Hematopoietic multipotent progenitor cell treated with erythropoietin and hydrocortisone succinate and interleukin-3 and kit ligand, for 17 days (in vitro differentiated cells): ENCODE measurements around the gene TUBGCP3.

ENCODE experiments used
- DNase-seq: peaks from one replicate; pipeline ENCODE4 v3.0.0-alpha.2; 2015; ENCODE audit warnings: low spot score

The TUBGCP3 gene

DNA sequence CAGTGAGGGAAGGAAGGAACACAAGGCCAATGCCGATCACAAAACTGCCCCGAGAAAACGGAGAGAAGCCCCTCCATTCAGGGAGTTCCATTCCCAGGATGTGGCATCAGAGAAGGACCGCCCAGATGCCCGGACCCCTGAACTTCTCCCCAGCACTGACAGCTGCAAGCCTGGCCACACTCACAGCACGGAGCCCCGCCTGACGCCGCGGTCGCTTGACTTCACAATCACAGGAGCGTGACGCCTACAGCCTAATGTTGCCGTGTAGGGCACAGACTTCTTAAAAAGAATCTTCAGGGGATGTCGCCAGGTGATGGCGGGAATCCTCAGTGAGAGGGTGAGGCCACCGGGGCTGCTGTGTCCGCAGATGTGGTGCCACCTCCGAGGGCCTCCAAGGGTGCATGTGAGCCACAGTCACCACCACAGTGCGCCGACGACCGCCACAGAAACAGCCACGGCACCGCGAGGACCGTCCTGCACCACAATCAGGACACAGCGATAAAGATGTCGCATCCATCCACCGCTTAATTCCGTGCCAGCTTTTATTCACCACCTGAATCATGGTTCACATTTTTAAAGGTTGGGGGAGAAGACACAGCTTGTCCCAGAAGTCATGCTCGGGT lies 134.6 kb downstream of the TUBGCP3 start:
- no peak for DNase-seq

DNA sequence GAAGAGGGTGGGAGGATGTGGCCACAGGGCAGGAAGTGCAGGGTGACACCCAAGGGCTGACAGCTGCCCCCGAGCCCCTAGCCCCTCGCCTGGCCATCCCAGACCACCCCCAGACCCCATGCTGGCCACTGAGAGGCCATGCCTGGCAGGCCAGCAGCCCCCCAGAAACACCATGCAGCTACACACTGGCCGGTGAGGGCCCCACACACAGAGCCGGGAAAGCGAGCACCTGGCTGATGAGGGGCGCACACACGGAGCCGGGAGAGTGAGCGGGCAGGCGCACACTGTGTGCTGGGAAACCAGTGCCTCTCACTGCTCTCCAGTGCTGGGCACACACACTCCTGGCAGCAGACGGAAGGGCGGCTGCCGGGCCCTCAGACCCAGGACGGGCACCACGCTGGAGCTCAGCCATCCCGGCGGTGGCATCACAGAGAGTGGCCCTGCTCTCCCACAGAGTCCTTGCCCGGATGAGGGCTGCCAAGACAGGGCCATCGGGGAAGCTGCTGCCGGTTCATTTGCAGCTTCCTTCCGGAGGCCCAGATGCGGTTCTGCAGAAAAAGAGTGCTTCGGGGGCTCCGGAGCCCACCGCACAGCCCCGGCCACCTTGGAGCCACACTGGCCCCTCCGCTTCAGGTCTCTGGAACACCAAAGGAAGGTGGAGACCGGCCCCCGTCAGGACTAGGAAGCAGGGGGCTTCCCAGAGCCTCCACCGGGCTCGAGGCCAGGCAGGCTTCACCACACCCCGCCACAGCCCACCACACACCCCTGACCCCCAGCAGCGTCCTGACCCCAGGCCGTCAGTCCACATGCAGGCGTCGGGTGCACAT lies 135.4 kb downstream of the TUBGCP3 start:
- no peak for DNase-seq

DNA sequence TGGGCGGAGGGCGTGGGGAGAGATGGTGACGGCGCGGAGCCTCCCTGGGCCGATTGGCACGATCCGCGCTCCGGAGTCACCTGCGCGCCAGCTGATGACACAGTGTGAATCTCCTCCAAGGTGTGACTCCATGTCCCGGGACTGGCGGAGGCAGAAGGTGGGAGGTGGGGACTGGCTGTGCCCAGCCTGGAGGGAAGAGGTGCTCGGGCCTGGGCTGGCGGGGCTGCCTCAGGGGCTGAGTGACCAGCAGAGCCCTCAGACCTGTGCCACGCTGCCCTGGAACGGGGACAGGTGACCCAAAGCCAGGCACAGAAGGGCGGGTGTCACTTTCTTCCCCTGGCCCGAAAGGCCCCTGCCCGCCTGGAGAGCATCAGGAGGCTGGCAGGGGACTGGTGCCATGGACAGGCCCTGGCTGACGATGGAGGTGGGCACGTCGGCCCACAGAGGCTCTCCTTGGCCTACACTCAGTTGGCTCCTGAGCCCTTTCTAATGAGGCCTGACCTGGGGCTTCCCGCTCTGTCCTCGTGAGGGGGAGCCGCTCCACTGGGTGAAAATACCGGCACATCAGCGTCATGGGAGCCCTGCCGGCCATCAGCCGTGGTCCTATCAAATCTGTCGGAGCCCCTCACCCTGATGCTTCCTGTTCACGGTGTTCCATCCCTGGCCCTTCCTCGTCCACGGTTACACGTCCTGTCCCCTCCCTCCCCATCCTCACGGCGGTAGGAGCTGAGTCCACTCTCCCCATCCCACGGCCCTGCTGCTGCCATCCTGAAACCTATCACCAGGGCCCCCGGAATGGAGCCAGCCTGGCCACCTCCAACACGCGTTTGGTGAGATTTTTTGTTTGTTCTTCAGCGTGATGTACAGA lies 136.2 kb downstream of the TUBGCP3 start:
- no peak for DNase-seq

DNA sequence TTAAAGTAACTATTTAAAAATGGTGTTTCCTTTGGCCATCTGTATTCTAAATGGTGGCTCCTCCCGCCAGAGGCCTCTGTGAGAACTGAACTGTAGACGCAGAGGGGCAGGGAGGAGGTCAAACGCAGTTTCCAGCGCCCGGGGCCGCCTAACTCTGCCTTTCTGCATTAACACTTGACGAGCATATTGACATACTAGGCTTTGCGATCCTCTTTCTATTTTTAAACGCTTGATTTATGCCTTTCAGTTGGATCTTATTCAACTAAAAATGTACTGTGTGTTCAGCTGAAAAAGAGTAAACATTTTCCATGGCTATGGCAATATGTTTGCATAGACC lies 137.1 kb downstream of the TUBGCP3 start:
- no peak for DNase-seq

DNA sequence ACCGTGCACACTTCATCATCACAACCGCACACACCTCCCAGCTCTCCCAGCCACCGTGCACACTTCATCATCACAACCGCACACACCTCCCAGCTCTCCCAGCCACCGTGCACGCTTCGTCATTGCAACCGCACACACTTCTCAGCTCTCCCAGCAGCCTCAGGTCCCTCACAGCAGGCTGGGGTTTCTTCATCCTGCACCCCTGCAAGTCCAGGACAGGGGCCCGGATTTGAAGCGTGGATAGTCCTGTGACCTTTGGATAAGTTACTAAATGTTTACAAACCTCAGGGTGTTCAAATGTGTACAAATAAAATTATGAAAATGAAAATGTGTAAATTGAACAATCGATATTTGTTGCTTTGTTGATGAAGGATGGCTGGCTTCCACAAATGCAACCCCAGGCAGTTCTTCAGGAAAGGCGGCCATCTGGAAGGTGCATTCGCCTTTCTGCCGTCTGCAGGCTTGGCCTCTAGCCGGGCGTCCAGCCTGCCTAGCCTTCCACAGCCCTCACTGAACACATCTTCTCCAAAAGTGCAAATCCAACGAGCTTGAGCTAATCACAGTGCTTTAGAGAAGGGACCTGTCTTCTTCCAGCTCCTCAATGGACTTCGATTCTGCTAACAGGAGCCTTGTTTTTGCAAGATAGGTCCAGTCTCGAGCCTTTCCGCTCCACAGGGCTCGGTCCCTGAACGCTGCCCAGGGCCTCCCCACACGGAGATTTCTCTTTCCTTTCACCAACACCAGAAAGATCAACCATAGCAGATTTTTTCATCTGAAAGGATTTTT lies 137.6 kb downstream of the TUBGCP3 start:
- DNase-seq: no peak

DNA sequence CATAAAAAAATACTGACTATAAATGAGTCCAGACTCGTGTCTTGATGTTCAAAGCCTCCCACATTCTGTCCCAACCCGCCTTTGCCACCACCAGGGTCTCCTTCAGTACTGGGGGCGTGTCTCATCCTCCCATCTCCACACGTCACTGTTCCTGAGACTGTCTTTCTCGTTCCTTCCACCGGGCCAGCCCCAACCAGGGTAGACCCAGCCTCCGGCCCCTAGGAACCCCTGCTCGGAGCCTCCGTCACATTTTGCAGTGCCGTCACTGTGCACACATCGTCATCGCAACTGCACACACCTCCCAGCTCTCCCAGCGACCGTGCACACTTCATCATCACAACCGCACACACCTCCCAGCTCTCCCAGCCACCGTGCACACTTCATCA lies 138.4 kb downstream of the TUBGCP3 start:
- no peak for DNase-seq

DNA sequence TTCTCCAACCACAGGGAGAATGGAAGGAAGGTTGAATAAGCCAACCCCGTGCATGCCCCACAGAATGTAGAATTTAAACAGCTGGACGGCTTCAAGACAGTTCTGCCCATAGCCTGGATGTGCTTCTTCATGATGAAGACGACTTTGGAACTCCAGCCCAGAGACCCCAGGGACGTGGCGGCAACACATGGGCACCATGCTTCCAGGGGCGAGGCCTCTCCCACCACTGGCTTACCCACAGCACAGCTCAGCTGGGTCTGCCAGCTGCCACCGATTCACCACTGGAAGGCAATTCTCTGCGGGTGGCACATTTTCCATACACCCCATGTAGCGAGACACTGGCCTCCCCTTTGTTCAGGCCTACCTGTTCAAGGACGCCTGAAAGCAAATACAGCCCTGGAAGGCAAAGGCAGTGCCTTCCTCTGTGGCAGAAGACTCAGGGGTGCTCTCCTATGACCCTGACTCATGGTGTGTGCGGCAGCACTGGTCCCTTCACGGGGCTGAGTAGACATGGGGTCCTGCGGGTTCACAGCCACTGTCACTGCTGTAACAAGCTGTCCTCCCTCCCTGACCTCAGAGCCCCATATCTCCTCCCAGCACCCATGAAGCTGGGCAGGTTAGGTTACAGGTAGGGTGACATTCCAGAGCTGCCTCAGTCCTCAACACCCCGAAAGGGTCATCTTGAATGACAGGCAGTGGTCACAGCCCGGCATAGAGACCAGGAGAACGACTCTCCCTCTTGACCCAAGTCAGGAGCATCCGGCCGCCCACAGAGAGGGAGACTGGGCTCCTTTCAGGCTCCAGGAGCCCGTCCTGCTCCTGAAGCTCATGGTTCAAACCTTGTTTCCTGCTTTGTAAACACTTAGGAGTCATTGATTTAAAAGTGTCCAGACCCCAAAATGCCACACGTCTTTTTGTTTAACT lies 139.1 kb downstream of the TUBGCP3 start:
- DNase-seq: no peak

DNA sequence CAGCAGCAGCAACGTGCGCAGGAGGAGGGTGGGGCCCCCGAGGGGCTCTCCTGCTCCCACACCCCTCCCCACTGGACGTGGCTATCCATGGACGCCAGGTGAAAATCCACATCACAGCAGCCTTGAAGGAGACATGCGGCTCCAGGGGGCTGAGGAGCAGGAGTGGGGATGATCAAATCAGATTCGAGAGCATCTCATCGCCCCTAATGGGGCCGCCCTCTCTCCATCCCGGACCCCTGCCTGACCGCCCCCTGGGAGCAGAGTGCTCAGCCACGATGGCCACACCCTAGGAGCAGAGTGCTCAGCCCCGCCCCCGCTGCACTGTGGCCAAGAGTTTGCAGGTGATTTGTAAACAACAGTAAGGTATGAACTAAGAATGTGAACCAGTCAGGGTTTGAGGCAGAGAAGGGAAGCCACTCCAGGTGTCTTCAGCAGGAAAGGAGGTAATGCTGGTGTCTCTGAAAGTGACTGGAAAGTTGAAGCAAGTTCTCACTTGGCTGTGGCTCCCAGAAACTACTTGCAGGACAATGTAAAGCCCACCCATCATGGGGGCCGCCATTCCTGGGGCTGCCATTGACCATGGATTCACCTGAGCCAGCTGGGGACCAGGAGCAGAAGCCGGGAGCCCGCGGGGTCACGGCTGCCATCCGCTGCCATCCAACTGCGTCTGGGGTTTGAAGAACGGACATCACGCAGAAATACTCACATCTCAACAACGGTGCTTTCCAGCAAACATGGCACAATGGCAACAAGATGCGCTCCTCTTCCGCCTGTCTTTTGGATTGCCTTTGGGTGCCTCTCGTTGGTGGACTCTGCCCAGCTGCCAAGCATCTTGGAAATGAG lies 140.0 kb downstream of the TUBGCP3 start:
- DNase-seq: no peak

DNA sequence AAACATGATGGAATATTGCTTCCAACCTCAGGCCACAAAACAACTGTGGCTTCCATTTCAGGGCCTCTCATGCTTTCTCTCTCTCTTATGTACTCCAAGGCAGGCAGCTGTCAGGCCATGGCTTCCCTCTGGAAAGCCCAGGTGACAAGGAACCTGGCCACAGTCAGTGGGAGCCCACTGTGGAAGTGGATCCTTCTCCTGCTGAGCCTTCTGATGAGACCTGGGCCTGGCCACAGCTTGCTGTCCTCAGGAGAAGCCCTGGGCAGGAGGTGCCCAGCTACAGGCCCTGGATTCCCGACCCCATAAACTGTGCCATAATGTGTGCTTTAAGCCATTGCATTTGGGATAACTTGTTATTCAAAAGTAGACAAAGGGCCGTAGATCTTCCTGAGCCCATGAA lies 140.6 kb downstream of the TUBGCP3 start:
- no peak for DNase-seq

DNA sequence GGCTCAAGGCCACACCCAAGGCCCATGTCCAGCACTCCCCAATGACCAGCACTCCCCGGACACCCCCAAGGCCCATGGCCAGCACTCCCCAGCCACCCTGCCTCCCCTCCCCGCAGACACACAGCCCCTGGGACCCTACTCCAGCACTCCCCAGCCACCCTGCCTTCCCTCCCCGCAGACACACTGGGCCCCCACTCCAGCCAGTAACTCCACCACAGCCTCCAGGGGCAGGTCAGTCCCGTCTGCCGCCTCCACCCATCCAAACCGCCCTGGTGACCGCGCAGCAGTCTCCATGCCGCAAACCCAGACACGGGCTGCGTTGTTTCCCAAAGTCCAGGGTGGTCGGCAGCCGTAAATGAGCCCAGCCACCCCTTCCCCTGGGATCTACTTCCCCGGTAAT lies 141.1 kb downstream of the TUBGCP3 start:
- DNase-seq: no peak

DNA sequence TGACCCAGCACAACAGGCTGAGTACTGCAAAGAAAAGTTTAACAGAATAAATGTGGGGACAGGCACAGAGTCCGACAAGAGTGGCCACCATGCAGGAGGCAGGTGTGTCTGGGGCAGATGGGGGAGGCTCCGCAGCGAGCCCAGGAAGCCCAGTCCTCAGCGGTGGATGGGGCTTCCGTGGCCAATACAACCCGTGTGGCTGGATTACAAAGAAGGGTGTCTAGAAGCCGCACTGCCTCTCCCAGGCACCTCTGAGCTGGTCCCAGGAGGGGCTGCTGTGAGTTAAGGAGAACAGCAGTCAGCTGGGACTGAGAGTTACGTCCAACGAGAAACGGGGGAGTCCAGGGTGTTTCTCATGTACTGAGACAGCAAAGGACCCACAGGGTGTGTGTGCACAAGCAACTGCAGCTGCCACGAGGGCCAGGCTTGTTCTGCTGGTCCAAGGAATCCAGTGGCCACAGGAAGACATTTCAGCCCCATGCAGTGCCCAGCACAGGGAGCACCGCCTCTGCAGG lies 141.5 kb downstream of the TUBGCP3 start:
- no peak for DNase-seq

DNA sequence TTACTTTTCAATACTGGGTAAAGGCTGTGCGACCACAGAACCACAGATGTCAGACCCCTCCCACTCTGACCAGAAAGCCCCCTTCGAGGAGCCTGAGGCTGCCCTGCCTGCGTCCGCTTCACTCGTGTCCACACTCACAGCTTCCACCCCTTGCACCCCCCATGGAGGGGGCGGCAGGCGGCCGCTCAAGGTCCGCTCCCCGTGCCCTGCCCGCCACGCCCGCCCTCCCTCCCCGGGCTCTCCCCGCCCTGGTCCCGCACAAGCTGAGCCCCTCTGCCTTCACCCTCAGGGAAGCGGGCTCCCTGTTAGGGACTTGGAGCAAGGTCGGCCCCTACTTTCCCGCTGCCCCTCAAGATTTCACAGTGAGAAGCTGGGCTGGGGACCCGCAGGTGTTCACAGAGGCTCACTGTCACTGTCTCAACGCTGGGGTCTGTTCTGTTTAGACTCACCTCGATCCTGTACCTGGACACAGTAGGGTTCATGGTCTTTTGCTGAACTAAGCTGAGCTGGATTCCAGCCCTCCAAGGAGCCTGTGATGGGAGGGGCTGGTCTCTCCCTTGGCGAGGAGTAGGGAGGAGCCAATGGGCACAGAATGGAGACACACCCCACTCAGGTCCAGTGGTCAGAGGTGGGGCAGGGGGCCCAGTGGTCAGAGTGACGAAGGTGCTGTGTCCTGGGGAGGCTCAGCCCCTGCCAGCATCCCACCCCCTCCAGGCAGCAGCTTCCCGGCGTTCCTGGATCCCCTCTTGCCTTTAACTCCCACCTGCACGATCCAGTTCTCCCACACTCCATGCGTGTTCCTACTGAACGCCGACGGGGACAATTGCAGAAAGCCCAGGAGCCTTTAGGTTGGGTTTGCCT lies 142.3 kb downstream of the TUBGCP3 start:
- no peak for DNase-seq

DNA sequence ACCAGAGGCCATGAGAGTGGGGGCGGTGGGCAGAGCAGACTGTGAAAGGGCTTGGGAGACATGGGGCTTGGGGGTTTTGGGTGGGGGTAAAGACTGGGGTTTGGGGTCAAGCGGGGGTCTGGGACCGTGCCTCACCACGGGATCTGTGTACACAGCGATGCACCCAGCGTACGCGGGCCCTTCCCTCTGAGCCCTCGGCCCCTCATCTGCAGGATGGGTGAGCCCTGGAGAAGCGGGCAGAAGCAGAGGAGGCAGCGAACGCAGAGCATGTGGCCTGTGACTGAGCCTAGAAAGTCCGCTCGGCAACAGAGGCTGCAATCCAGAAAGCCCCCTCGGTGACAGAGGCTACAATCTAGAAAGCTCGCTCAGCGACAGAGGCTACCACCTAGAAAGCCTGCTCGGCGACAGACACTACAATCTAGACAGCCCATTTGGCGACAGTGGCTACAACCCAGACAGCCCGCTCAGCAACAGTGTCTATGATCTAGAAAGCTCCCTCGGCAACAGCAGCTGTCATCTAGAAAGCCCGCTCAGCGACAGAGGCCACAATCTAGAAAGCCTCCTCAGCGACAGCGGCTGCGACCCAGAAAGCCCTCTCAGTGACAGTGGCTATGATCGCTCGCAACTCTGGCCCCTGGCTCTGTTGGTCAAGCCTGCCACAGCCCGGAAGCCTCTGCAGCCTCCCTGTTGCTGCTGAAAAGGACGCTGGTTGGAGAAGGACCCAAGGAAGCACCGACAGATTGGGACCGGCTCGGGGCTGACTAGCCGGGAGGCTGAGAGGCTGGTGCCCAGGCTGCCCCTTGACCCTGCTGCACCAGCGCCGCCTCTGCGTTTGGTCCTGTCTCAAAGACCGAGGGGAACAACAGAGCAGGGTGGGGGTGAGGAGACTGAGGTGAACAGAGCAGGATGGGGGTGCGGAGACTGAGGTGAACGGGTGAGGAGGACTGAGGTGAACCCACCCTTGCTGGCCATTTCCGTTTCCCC lies 143.2 kb downstream of the TUBGCP3 start:
- no peak for DNase-seq

DNA sequence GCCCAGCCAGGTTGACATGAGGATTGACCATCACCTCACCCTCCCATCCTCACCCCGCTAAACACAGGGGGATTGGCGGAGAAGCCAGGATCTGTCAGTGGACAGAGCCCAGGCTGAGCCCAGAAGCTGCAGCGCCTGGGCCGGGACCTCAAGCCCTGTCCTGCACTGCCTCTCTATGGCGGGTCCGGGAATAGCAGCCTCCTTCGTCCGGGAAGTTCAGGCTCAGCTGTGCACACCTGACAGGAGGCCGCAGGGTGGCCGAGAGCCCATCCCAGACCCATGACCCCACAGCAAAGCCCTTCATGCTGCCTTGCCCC lies 144.0 kb downstream of the TUBGCP3 start:
- DNase-seq: peak; percentile 6

DNA sequence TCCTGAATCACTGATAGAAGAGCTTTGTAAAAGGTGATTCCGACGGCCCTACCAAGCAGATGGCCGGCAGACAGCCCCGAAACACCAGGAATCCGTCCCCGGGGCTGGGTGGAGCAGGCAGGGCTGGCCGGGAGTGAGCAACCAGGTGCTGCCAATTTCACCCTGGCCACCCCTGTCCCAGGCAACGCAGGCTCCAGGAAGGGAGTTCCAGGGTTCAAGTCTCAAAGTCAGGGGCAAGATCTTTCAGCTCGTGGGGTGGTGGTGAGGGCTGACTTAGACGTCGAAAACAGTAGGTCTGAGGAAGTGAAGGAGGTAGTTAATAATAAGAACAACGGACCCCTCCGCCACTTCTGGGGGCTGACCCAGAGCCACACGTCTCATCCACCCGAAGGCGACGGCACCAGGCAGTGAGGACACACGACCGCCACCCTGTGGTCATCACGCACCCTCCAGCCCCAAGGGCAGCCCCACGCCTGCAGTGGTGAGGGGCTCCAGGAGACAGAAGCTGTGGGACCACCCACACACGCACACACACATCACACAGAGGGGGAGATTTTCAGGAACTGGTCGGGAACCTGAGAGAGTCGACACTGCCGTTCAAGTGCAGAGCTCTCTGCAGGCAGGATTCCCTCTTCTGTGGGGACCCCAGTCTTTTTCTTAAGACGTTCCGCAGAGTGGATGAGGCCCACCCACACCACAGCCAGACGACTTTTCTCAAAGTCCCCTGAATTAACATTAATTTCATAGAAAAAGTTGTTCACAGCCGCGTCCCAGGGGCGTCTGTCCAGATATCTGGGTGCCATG lies 144.6 kb downstream of the TUBGCP3 start:
- no peak for DNase-seq

DNA sequence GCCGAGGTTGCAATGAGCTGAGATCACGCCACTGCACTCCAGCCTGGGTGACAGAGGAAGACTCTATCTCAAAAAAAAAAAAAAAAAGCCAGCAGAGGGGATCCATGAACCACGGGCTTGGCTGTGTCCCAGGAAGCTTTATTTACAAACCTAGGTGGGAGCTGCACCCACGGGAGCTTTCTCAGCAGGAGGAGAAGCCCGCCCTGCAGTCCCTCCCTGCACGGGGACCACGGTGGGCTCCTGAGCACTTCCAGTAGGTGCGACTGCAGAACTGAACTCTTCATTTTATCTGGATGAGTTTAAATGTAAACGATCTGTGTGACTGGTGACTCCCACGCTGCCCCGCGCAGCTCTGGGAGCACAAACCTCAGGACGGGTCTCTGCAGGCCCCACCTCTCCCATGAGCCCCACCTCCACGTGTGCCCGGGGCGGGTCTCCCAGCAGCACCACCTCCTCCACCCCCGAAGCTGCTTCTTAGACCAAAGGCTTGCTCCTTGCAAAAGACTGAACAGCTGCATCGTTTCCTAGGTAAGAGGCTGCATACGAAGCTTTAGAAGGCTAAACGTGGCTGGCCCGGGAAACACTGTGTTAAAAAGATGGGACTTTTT lies 145.4 kb downstream of the TUBGCP3 start:
- DNase-seq: no peak
